Osteoblast (primary cell): ENCODE results near the gene RNF31. TPM values are rescaled to one million over a fixed set of nuclear protein-coding genes. Genes with fewer than 3 reads are reported as not detected.

Source experiments
- DNase-seq: peaks from one replicate; pipeline ENCODE4 v3.0.0; 2011; ENCODE audit warnings: low spot score, mixed read lengths; ENCODE audit not compliant: insufficient read length; ENCODE audit errors: missing footprints
- H2AFZ ChIP-seq: 2 replicates; pipeline ENCODE4 v1.6.0; 2011; ENCODE audit warnings: mild to moderate bottlenecking, low read length
- H3K27ac ChIP-seq: 2 replicates; pipeline ENCODE4 v1.5.1; 2011; ENCODE audit warnings: mild to moderate bottlenecking, low read depth, low read length, moderate library complexity
- H3K27me3 ChIP-seq: 2 replicates; pipeline ENCODE4 v1.6.0; 2012; ENCODE audit warnings: mild to moderate bottlenecking, control low read depth, inconsistent platforms, low read length, moderate library complexity; ENCODE audit not compliant: insufficient read depth
- H3K36me3 ChIP-seq: 2 replicates; pipeline ENCODE4 v1.5.1; 2011; ENCODE audit warnings: mild to moderate bottlenecking, low read length, control low read depth, moderate library complexity; ENCODE audit not compliant: insufficient read depth
- H3K4me1 ChIP-seq: 2 replicates; pipeline ENCODE4 v1.5.1; 2011; ENCODE audit warnings: mild to moderate bottlenecking, low read length, control low read depth, moderate library complexity; ENCODE audit not compliant: insufficient read depth
- H3K4me2 ChIP-seq: 2 replicates; pipeline ENCODE4 v1.6.0; 2011; ENCODE audit warnings: mild to moderate bottlenecking, low read length; ENCODE audit not compliant: insufficient read depth
- H3K4me3 ChIP-seq: fragments of 200-600 bp; sonication (generic); 3 replicates; pipeline ENCODE4 v1.5.1; 2012; ENCODE audit warnings: mild to moderate bottlenecking, low read length, inconsistent platforms; ENCODE audit not compliant: insufficient read depth
- H3K79me2 ChIP-seq: 2 replicates; pipeline ENCODE4 v1.6.0; 2012; ENCODE audit warnings: mild to moderate bottlenecking, low read length, control low read depth, inconsistent platforms; ENCODE audit not compliant: insufficient read depth
- H3K9me3 ChIP-seq: 2 replicates; pipeline ENCODE4 v1.5.1; 2011; ENCODE audit warnings: low read depth, low read length, control low read depth
- H4K20me1 ChIP-seq: 2 replicates; pipeline ENCODE4 v1.6.0; 2012; ENCODE audit warnings: mild to moderate bottlenecking, low read length, control low read depth; ENCODE audit not compliant: insufficient read depth
- total RNA-seq: library from RNA; depleted of rRNA; stranded (reverse); fragments of >200 nt; gene quantifications from 2 replicates; pipeline ENCODE4 v1.2.3, GENCODE V29; 2012
- TF ChIP-seq, protein P1 (sequence below): IDR thresholded peaks from 2 replicates; pipeline ENCODE4 v1.5.1; 2011; ENCODE audit warnings: mild to moderate bottlenecking, low read depth, low read length, moderate library complexity; ENCODE audit errors: extremely low read depth

RNF31 gene
- total RNA-seq, 1 donor: 49.6 TPM

DNA sequence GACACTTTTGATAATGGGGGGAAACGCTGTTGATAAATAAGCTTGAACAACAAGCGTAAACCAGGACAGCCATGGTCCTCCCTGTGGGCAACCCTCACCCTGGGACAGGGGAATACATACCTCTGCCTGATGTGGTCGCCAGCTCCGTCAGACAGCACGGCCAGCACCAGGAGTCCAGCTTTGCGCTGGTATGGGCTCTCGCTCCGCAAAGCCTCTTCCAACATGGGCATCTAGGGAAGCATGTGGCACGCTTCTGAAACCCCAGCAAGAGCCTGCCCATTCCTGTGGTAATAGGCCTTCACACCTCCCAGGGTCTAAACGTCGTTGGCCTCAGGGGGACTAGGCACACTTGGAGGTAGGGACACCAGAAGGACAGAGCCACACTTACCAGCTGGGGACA lies 38.4 kb downstream of the RNF31 start:
- H2AFZ ChIP-seq: no peak overlapping the region
- peaks cover 25% of the 10 kb centered on the region for H3K79me2 ChIP-seq
- H3K36me3 ChIP-seq: peaks cover 58% of the 10 kb centered on the region
- no peak overlapping the region for H3K4me3 ChIP-seq
- H4K20me1 ChIP-seq: peaks cover 4% of the 10 kb centered on the region
- H3K27ac ChIP-seq: no peak overlapping the region
- H3K27me3 ChIP-seq: no peaks in the 10 kb centered on the region
- TF ChIP-seq, protein P1, sequence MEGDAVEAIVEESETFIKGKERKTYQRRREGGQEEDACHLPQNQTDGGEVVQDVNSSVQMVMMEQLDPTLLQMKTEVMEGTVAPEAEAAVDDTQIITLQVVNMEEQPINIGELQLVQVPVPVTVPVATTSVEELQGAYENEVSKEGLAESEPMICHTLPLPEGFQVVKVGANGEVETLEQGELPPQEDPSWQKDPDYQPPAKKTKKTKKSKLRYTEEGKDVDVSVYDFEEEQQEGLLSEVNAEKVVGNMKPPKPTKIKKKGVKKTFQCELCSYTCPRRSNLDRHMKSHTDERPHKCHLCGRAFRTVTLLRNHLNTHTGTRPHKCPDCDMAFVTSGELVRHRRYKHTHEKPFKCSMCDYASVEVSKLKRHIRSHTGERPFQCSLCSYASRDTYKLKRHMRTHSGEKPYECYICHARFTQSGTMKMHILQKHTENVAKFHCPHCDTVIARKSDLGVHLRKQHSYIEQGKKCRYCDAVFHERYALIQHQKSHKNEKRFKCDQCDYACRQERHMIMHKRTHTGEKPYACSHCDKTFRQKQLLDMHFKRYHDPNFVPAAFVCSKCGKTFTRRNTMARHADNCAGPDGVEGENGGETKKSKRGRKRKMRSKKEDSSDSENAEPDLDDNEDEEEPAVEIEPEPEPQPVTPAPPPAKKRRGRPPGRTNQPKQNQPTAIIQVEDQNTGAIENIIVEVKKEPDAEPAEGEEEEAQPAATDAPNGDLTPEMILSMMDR: no peak
- no peak overlapping the region for H3K4me2 ChIP-seq
- peaks cover 11% of the 10 kb centered on the region for H3K4me1 ChIP-seq
- no peaks in the 10 kb centered on the region for H3K9me3 ChIP-seq
- no peak for DNase-seq

DNA sequence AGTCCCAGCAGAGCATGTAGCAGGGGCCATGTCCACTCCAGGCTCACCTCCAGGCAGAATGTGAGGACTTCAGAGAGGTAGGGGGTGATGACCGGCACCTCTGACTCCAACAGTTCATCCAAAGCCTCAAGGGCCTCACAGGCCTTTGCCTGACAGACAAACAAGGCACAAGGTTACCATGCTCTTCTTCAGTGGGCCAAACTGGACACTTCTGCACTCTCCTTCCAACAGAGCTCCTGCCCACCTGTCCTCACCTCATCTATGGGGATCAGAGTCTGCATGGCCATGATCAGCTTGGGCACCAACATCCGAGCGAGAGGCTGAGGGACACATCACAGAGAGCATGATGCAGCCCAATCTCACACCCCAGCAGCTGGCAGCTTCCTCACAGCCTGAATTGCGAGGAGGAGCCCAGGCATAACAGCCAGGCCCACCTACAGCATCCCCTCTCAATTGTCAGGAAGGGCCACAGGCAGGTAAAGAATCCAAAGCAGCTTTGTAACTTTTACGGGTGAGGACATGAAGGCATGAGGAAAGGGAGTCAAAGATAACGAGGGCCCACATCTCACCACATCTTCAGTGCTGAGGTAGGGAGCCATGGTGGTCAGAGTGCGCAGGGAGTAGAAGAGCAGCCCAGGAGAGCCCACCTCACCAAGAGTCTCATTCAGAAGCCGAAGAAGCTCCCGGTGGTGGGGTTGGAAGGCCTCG lies 39.7 kb downstream of the RNF31 start:
- Histone ChIP-seq H3K27ac (no peak overlapping the region), H3K4me1 (peaks cover 11% of the 10 kb centered on the region), H3K27me3 (no peaks in the 10 kb centered on the region), H3K4me2 (peak overlapping the region; percentile 86), H3K9me3 (no peaks in the 10 kb centered on the region), H3K79me2 (peaks cover 28% of the 10 kb centered on the region), H3K36me3 (peaks cover 47% of the 10 kb centered on the region), H4K20me1 (peaks cover 4% of the 10 kb centered on the region), H2AFZ (no peak overlapping the region), H3K4me3 (no peak overlapping the region)
- TF ChIP-seq, protein P1: no peak
- no peak for DNase-seq

DNA sequence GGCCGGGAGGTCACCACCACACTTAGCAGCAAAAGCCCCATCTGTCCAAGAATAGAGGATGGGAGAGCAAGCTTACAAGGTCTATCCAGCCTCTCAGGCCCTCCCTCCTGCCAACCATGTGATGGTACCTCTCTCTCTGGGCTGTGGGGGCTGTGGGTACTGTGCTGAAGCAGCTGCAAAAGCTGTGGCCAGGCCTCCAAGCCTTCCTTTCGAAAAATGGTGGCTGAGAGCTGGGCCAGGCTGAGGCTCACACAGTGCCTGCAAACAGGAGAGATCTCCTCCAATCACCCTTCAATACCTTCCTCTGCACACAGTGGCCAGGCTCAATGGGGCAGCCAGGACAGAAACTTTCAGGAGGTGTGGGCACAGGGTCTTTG lies 40.2 kb downstream of the RNF31 start:
- Histone ChIP-seq H2AFZ (no peak overlapping the region), H3K27ac (peak overlapping the region; percentile 74), H3K4me1 (peaks cover 11% of the 10 kb centered on the region), H3K9me3 (no peaks in the 10 kb centered on the region), H3K36me3 (peaks cover 48% of the 10 kb centered on the region), H3K27me3 (no peaks in the 10 kb centered on the region), H4K20me1 (peaks cover 4% of the 10 kb centered on the region), H3K4me3 (peak overlapping the region; percentile 90), H3K4me2 (peak overlapping the region; percentile 86), H3K79me2 (peaks cover 33% of the 10 kb centered on the region)
- no peak for DNase-seq
- TF ChIP-seq, protein P1: no peak

DNA sequence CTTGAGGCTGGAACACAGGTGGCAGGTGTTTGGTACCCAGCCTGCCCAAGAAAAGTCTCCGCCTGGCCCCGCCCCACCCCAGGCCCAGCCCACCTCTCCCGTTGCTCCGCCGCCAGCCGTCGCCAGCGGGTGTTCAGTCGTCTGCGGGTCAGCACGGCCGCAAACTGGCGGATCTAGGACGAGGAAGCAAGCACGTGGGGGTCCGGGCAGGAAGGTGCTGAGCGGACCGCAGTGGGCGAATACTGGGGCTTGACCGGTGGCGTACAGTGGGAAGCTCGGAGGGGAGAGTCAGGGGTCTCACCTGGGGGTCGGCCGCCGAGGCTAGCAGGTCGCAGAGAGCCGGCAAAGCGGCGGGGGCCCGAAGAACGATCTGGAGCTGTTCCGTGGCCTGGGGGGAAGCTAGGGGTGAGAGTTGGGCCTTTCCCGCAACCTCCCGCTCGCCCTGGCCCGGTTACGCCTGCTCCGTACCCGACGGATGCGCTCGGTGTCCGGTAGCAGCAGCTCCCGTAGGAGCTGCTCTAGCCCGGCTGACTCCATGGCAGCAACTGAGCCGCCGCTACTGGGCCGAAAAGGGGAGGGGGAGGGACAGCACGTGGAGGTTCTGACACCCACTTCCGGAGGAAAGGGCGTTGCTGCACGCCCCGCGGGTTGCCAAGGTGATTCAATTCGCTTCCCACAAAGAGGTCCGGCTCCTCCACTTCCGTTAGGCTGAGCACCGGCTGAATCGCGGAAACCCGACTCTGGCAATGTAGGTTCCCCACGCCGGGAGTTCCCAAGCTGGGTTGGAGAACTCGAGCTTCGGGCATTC lies 41.2 kb downstream of the RNF31 start, which contains the start of gene IPO4:
Gene IPO4, minus strand, starts transcription at position 566 of the 808 bp plus-strand sequence. Its CDS starts 29 bp downstream, at position 537.
- Histone ChIP-seq H3K4me3 (peak within 1 kb of the TSS; percentile 90), H2AFZ (peak within 1 kb of the TSS; percentile 64), H3K36me3 (peaks cover 48% of the 10 kb centered on the region), H3K9me3 (no peaks in the 10 kb centered on the region), H3K4me2 (peak within 1 kb of the TSS; percentile 86), H3K27ac (peak within 1 kb of the TSS; percentile 74), H3K79me2 (peaks cover 40% of the 10 kb centered on the region), H3K27me3 (no peaks in the 10 kb centered on the region), H3K4me1 (peaks cover 11% of the 10 kb centered on the region), H4K20me1 (peaks cover 4% of the 10 kb centered on the region)
- DNase-seq: peak; percentile 100
- TF ChIP-seq, protein P1: no peak
